HEK293T (cell line): ENCODE data around the gene CMPK1.

Experiments used
- CTCF ChIA-PET: fragments of 350-600 bp; formaldehyde crosslinking; extraction: SDS; loops from one replicate; lab custom pipeline; 2021; ENCODE audit warnings: antibody characterized with exemption, inconsistent platforms; lab: Yijun Ruan, JAX
- POLR2A ChIA-PET: fragments of 350-600 bp; formaldehyde crosslinking; extraction: SDS; loops from one replicate; lab custom pipeline; 2020; ENCODE audit warnings: antibody characterized with exemption, inconsistent platforms; lab: Yijun Ruan, JAX
- DNase-seq: peaks from one replicate; pipeline ENCODE4 v3.0.0; 2012; ENCODE audit warnings: mixed read lengths; ENCODE audit errors: extremely low spot score
- ARNT ChIP-seq: fragments of 450-650 bp; IDR thresholded peaks from 2 replicates; pipeline ENCODE4 v1.6.1; 2017; ENCODE audit warnings: mild to moderate bottlenecking
- BHLHE40 ChIP-seq: fragments of 450-650 bp; IDR thresholded peaks from 2 replicates; pipeline ENCODE4 v1.6.1; 2016; ENCODE audit warnings: mild to moderate bottlenecking, moderate library complexity, borderline replicate concordance
- CTBP1 ChIP-seq: fragments of 450-650 bp; IDR thresholded peaks from 2 replicates; pipeline ENCODE4 v1.6.1; 2016; ENCODE audit warnings: borderline replicate concordance
- ELF4 ChIP-seq: fragments of 450-650 bp; IDR thresholded peaks from 2 replicates; pipeline ENCODE4 v1.6.1; 2017; ENCODE audit warnings: antibody characterized with exemption
- FOXA1 ChIP-seq: fragments of 450-650 bp; IDR thresholded peaks from 2 replicates; pipeline ENCODE4 v1.6.1; 2016; ENCODE audit warnings: mild to moderate bottlenecking
- FOXK2 ChIP-seq: fragments of 450-650 bp; IDR thresholded peaks from 2 replicates; pipeline ENCODE4 v1.6.1; 2016; ENCODE audit warnings: mild to moderate bottlenecking
- FOXM1 ChIP-seq: fragments of 450-650 bp; IDR thresholded peaks from 2 replicates; pipeline ENCODE4 v1.6.1; 2017; ENCODE audit warnings: mild to moderate bottlenecking, borderline replicate concordance
- HDGF ChIP-seq: fragments of 450-650 bp; IDR thresholded peaks from 2 replicates; pipeline ENCODE4 v1.6.1; 2017; ENCODE audit warnings: antibody characterized with exemption, borderline replicate concordance
- L3MBTL2 ChIP-seq: fragments of 450-650 bp; conservative IDR thresholded peaks from 2 replicates; pipeline ENCODE4 v1.6.1; 2016; ENCODE audit warnings: mild to moderate bottlenecking
- LEF1 ChIP-seq: fragments of 450-650 bp; IDR thresholded peaks from 2 replicates; pipeline ENCODE4 v1.6.1; 2017; ENCODE audit warnings: mild to moderate bottlenecking, borderline replicate concordance
- NFRKB ChIP-seq: fragments of 450-650 bp; IDR thresholded peaks from 2 replicates; pipeline ENCODE4 v1.6.1; 2016; ENCODE audit warnings: mild to moderate bottlenecking, moderate library complexity
- PKNOX1 ChIP-seq: fragments of 450-650 bp; IDR thresholded peaks from 2 replicates; pipeline ENCODE4 v1.6.1; 2016
- SP1 ChIP-seq: fragments of 450-650 bp; IDR thresholded peaks from 2 replicates; pipeline ENCODE4 v1.6.1; 2017
- SUZ12 ChIP-seq: fragments of 450-650 bp; IDR thresholded peaks from 2 replicates; pipeline ENCODE4 v1.6.1; 2016; ENCODE audit warnings: mild to moderate bottlenecking
- TARDBP ChIP-seq: fragments of 450-650 bp; IDR thresholded peaks from 2 replicates; pipeline ENCODE4 v1.6.1; 2016
- ZNF384 ChIP-seq: fragments of 450-650 bp; IDR thresholded peaks from 2 replicates; pipeline ENCODE4 v1.6.1; 2016

CMPK1 gene

DNA sequence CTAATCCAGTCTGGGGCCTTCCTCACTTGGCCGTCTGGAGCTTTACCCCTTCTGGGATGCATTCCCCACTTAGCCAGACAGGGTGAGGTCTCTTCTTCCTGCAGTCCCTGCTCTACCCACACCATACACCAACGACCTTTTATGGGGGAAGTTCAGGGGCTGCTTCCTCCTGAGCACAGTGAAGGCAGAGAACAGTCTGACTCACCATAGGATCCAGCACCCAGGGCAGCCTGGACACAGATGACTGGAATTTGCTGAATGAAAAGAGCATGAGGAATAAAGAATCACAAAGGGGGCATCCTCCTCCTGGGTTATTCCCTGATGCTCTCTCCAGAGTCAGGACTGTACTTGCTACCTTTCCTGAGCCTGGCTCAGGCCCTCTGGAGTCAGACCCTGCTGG lies 77.8 kb downstream of the CMPK1 start:
- ChIA-PET CTCF (no interaction called here), POLR2A (no interaction called here)
- no peak for DNase-seq
- TF ChIP-seq ELF4 (no peak), SUZ12 (no peak), FOXM1 (no peak), SP1 (no peak), ARNT (no peak), NFRKB (no peak), HDGF (no peak), PKNOX1 (no peak), FOXK2 (no peak), FOXA1 (no peak), BHLHE40 (no peak)

GRCh38 chr1:47412437-47412836 lies 78.8 kb downstream of the CMPK1 start:
- ChIA-PET POLR2A (no interaction called here), CTCF (no interaction called here)
- DNase-seq, result no peak
- no peak for TF ChIP-seq CTBP1
- no peak for TF ChIP-seq FOXM1
- no peak for TF ChIP-seq FOXK2
- no peak for TF ChIP-seq ZNF384
- TF ChIP-seq L3MBTL2, result no peak
- no peak for TF ChIP-seq FOXA1
- TF ChIP-seq TARDBP, result no peak
- TF ChIP-seq BHLHE40, result no peak
- no peak for TF ChIP-seq HDGF

DNA sequence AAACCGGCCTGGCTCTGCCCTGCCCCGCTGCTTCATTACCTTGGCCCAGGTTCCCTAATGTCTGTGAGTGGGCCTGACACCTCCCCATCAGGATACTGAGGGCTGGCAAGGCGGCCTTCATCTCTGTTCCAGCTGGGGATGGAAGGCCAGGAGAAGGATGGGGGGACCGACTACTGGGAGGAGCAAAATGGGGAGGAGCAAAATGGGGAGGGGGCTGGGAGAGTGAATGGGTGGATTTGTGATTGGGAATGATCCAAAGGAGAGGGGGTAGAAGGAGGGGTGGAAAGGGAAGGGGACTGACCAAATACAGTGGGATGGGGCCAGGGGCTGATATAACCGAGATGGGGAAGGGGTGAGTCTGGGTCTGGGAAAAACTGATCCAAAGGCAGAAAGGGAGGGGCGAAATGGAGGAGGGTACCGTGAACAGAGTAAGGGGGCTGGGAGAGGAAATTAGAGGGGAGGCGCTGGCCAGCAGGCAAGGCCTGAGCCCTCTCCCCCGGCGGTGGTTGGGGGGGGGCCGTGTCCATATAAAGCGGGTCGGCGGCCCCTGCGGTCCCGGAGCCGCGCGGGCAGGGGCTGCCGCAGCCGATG lies 82.2 kb downstream of the CMPK1 start, which contains the start of gene FOXE3:
Gene FOXE3 (plus strand): TSS at position 558 of the 591 bp plus-strand sequence. CDS start 31 bp downstream, at position 589.
- POLR2A ChIA-PET, result no interaction called here
- TF ChIP-seq BHLHE40 (no peak), FOXK2 (no peak), PKNOX1 (no peak), NFRKB (no peak), ZNF384 (no peak), L3MBTL2 (no peak), SP1 (no peak)
- no peak for DNase-seq
- CTCF ChIA-PET, result interaction anchor here (0.8 kb wide), 1 partner anchor 27 kb away, joined by 3 read pairs; no protein-coding TSS in a partner anchor

- ChIA-PET CTCF (no interaction called here), POLR2A (no interaction called here)
- TF ChIP-seq L3MBTL2 (no peak), SP1 (no peak), FOXA1 (no peak), PKNOX1 (no peak), FOXK2 (no peak), ELF4 (no peak), ZNF384 (no peak), FOXM1 (no peak), LEF1 (no peak), NFRKB (no peak), BHLHE40 (no peak)
- no peak for DNase-seq
Observed at GRCh38 chr1:47416319-47417169, 83.0 kb downstream of the CMPK1 start.

DNA sequence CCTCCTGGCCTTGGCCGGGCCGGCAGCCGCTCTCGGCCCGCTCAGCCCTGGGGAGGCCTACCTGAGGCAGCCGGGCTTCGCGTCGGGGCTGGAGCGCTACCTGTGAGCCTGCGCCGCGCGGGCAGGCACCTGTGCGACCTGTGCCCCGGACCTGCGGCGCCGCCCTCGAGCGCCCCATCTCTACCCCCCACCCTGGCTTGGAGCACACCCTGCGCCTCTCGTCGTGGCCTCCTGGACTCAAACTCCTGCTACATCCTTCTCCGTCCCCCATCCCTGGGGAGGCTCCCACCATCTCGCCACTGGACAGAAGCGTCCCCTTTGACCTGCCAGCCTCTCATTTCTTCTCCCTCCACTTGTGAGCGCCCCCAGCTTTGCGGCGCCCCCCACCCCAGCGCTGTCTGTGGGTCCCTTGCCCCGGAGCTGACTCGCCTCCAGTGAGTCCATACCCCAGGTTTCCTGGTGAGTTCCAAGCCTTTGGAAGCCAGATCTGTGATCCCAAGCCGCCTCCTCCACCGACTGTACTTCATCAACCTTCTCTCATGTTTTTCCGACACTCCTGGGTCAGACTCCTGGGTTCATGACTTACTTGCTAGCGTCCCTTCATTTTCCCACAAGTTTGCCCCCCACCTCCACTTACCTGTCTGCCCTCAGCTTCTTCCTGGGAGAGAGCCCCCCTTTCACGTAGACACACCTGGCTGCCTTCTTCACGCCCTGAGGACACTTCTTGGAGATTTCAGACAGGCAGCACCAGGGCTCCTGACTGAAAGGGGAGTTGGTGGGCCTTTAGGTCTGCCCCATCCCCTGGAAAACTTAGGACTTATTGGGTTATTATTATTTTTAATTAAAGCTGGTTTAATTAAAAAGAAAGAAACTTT lies 83.8 kb downstream of the CMPK1 start:
- ChIA-PET POLR2A (no interaction called here), CTCF (no interaction called here)
- DNase-seq, result no peak
- TF ChIP-seq HDGF (no peak), TARDBP (no peak), NFRKB (no peak), ZNF384 (no peak), FOXA1 (no peak), BHLHE40 (no peak), ELF4 (no peak), SUZ12 (no peak), LEF1 (no peak), CTBP1 (no peak), L3MBTL2 (no peak), FOXK2 (no peak), FOXM1 (no peak), PKNOX1 (no peak), ARNT (no peak)
